ENCODE data around the gene ADI1. TPM values are rescaled to one million over a fixed set of nuclear protein-coding genes. Genes with fewer than 3 reads are reported as not detected.

The ADI1 gene
- total and polyA plus RNA-seq, 12 donors = 50.0 to 160 (median 103) TPM

GRCh38 chr2:3480352-3481010 lies 38.9 kb downstream of the ADI1 start:
- Histone ChIP-seq H3K4me3 (no peak overlapping the region), H3K4me1 (replicated peaks in 1 of 2) (no peaks in the 10 kb centered on the region), H3K9me3 (replicated peaks in 1 of 3) (no peaks in the 10 kb centered on the region), H3K27me3 (no peaks in the 10 kb centered on the region), H3K27ac (no peak overlapping the region), H3K36me3 (replicated peaks in 1 of 2) (peaks cover 0 to 18% of the 10 kb centered on the region in 2 donors)
- TF ChIP-seq CTCF (IDR thresholded peaks at IDR 0.05) (no peak), POLR2A (IDR thresholded peaks at IDR 0.05) (no peak)
- no peak for DNase-seq
- intact Hi-C loops (cut with DNase I) = no loop called here
- WGBS, 4 donors = 63 to 74% (median 70%) methylated on average over 7 of the region's 7 CpGs

GRCh38 chr2:3479430-3480320 lies 39.7 kb downstream of the ADI1 start:
- H3K27me3 ChIP-seq = no peaks in the 10 kb centered on the region
- no peak for DNase-seq
- no peak overlapping the region for H3K27ac ChIP-seq
- H3K4me3 ChIP-seq = no peak overlapping the region
- peaks cover 0 to 18% of the 10 kb centered on the region in 2 donors for H3K36me3 ChIP-seq (replicated peaks in 1 of 2)
- WGBS, 4 donors = 88 to 91% (median 90%) methylated on average over 26 to 31 of the region's 31 CpGs
- TF ChIP-seq CTCF (IDR thresholded peaks at IDR 0.05) (no peak), POLR2A (IDR thresholded peaks at IDR 0.05) (no peak)
- H3K4me1 ChIP-seq (replicated peaks in 1 of 2) = no peaks in the 10 kb centered on the region
- H3K9me3 ChIP-seq (replicated peaks in 1 of 3) = no peaks in the 10 kb centered on the region
- intact Hi-C loops (cut with DNase I) = no loop called here

GRCh38 chr2:3478846-3479385 lies 40.4 kb downstream of the ADI1 start:
- H3K4me1 ChIP-seq (replicated peaks in 1 of 2) = no peaks in the 10 kb centered on the region
- H3K27me3 ChIP-seq = no peaks in the 10 kb centered on the region
- TF ChIP-seq POLR2A (IDR thresholded peaks at IDR 0.05) = no peak
- no peak for TF ChIP-seq CTCF (IDR thresholded peaks at IDR 0.05)
- no peak overlapping the region for H3K4me3 ChIP-seq
- no peak for DNase-seq
- WGBS, 4 donors = 87 to 91% (median 89%) methylated on average over 14 to 19 of the region's 19 CpGs
- H3K9me3 ChIP-seq (replicated peaks in 1 of 3) = no peaks in the 10 kb centered on the region
- no peak overlapping the region for H3K27ac ChIP-seq
- intact Hi-C loops (cut with DNase I) = no loop called here
- peaks cover 0 to 18% of the 10 kb centered on the region in 2 donors for H3K36me3 ChIP-seq (replicated peaks in 1 of 2)

GRCh38 chr2:3476985-3477327 lies 42.4 kb downstream of the ADI1 start:
- Histone ChIP-seq H3K36me3 (replicated peaks in 1 of 2) (peaks cover 0 to 18% of the 10 kb centered on the region in 2 donors), H3K27me3 (no peaks in the 10 kb centered on the region), H3K4me3 (no peak overlapping the region), H3K9me3 (replicated peaks in 1 of 3) (no peaks in the 10 kb centered on the region), H3K27ac (no peak overlapping the region), H3K4me1 (replicated peaks in 1 of 2) (no peaks in the 10 kb centered on the region)
- WGBS, 4 donors = 68 to 82% (median 78%) methylated on average over 5 of the region's 5 CpGs
- TF ChIP-seq POLR2A (IDR thresholded peaks at IDR 0.05) = no peak
- no peak for TF ChIP-seq CTCF (IDR thresholded peaks at IDR 0.05)
- no peak for DNase-seq
- intact Hi-C loops (cut with DNase I) = no loop called here

Measured in adrenal gland (tissue), 12 donors.